HG02943 (cell line): ENCODE data around the gene GRAMD1A.
"Not testable (repeated sequence)": the region's sequence is repeated elsewhere in the genome, so short reads cannot be mapped to it uniquely, and the experiment has no call there.

Experiments used
- ATAC-seq: cut with Tn5 transposase; IDR thresholded peaks from one replicate; pipeline ENCODE4 v1.9.1; 2021; ENCODE audit warnings: mild to moderate bottlenecking, low read depth, moderate library complexity; ENCODE audit not compliant: unreplicated experiment

The GRAMD1A gene

GRCh38 chr19:34999498-35000337, at the start of gene GRAMD1A:
Gene GRAMD1A, plus strand, starts transcription at chr19:35000323. Its CDS starts 156 bp downstream, at chr19:35000479.
- ATAC-seq = no peak

GRCh38 chr19:34953092-34953491, 47.0 kb upstream of the GRAMD1A start:
- ATAC-seq = no peak

GRCh38 chr19:34957830-34958751, 42.0 kb upstream of the GRAMD1A start:
- no peak for ATAC-seq

GRCh38 chr19:34959021-34959420, 41.1 kb upstream of the GRAMD1A start:
- no peak for ATAC-seq

GRCh38 chr19:34960103-34960805, 39.9 kb upstream of the GRAMD1A start:
- ATAC-seq = no peak

GRCh38 chr19:34960940-34961679, 39.0 kb upstream of the GRAMD1A start:
- ATAC-seq = no peak

- no peak for ATAC-seq
Observed at GRCh38 chr19:34961775-34962686, 38.1 kb upstream of the GRAMD1A start.

- ATAC-seq = no peak
Observed at GRCh38 chr19:34962687-34963572, 37.2 kb upstream of the GRAMD1A start.

- ATAC-seq = peak; percentile 63
Observed at GRCh38 chr19:34963573-34964406, 36.3 kb upstream of the GRAMD1A start, which contains the start of gene ZNF792. Gene ZNF792, minus strand, starts transcription at chr19:34964229. Its CDS starts 567 bp downstream, at chr19:34963662.

- no peak for ATAC-seq
Observed at GRCh38 chr19:34964598-34964997, 35.5 kb upstream of the GRAMD1A start.

GRCh38 chr19:34965505-34965904, 34.6 kb upstream of the GRAMD1A start:
- ATAC-seq = not testable (repeated sequence)

- no peak for ATAC-seq
Observed at GRCh38 chr19:34967551-34967950, 32.6 kb upstream of the GRAMD1A start.

- no peak for ATAC-seq
Observed at GRCh38 chr19:34969721-34970120, 30.4 kb upstream of the GRAMD1A start.

- not testable (repeated sequence) for ATAC-seq
Observed at GRCh38 chr19:34970185-34970780, 29.8 kb upstream of the GRAMD1A start.

- no peak for ATAC-seq
Observed at GRCh38 chr19:34972163-34972705, 27.9 kb upstream of the GRAMD1A start.

- no peak for ATAC-seq
Observed at GRCh38 chr19:34974646-34975045, 25.5 kb upstream of the GRAMD1A start.
